Peyer's patch (tissue), 4 donors: ENCODE measurements around the gene AIFM1. TPM values are rescaled to one million over a fixed set of nuclear protein-coding genes. Genes with fewer than 3 reads are reported as not detected.

Experiments
- DNase-seq, 3 donors: peaks; one replicate each; pipeline ENCODE4 v3.0.0-alpha.2; 2017 to 2019
- H3K27ac ChIP-seq, 4 donors: fragments of 200-600 bp; sonication (generic); one replicate each; pipeline ENCODE4 v1.5.1; 2016 to 2019
- H3K27me3 ChIP-seq, 2 donors: fragments of 200-600 bp; sonication (generic); one replicate each; pipeline ENCODE4 v1.5.1; 2019
- H3K36me3 ChIP-seq, 3 donors: fragments of 200-600 bp; sonication (generic); one replicate each; pipeline ENCODE4 v1.5.1; 2016 to 2019
- H3K4me1 ChIP-seq, 4 donors: fragments of 200-600 bp; sonication (generic); one replicate each; pipeline ENCODE4 v1.5.1; 2016 to 2019
- H3K4me3 ChIP-seq, 4 donors: fragments of 200-600 bp; sonication (generic); 1 replicate in 3 of 4; 2 replicates in 1 of 4; pipeline ENCODE4 v1.5.1; 2016 to 2019; ENCODE audit warnings: mild to moderate bottlenecking in 1 of 4
- H3K9me3 ChIP-seq, 4 donors: fragments of 200-600 bp; sonication (generic); one replicate each; pipeline ENCODE4 v1.5.1; 2016 to 2019; ENCODE audit warnings: mild to moderate bottlenecking in 1 of 4
- POLR2A ChIP-seq, 2 donors: fragments of 450-650 bp; IDR thresholded peaks; one replicate each; pipeline ENCODE4 v1.5.1; 2017; ENCODE audit warnings: antibody characterized with exemption in 2 of 2, mild to moderate bottlenecking in 2 of 2, moderate library complexity in 2 of 2
- total RNA-seq, 4 donors: library from RNA; depleted of rRNA; stranded (reverse); fragments of >200 nt; gene quantifications; one replicate each; pipeline ENCODE4 v1.1.0, GENCODE V29; 2016
- TF ChIP-seq, protein P1 (sequence below), 6 experiments: fragments of 450-650 bp in 4 of 6; fragments of 200-600 bp in 2 of 6; sonication (generic) in 1 of 6; IDR thresholded peaks; one replicate each; pipeline ENCODE4 v1.5.1; 2017 to 2019; ENCODE audit warnings: antibody characterized with exemption in 6 of 6, mild to moderate bottlenecking in 3 of 6, moderate library complexity in 1 of 6

Gene AIFM1
- total RNA-seq, 4 donors from 2014 or later, result 16.5 to 44.9 (median 37.4) TPM

DNA sequence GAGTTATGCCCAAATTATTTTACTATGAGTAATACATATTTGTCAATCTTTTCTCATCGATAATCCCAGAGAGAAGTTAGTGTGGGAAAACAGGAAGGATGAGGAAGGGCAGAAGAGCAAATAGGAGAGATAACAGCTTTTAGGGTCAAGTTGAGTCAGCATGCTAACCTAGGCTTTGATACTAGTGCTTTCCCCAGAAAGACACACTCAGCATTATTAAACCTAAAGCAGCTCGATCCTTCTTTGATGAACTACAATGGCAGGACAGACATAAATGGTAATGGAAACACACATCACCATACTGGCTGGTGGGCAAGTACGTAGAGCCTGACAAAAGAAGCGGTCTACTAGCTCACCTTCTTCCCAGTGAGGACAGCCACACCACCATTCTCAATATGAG lies 20.5 kb downstream of the AIFM1 start:
- H3K27ac ChIP-seq, result no peak overlapping the region
- no peaks in the 10 kb centered on the region for H3K9me3 ChIP-seq
- no peaks in the 10 kb centered on the region for H3K27me3 ChIP-seq
- TF ChIP-seq, protein P1, sequence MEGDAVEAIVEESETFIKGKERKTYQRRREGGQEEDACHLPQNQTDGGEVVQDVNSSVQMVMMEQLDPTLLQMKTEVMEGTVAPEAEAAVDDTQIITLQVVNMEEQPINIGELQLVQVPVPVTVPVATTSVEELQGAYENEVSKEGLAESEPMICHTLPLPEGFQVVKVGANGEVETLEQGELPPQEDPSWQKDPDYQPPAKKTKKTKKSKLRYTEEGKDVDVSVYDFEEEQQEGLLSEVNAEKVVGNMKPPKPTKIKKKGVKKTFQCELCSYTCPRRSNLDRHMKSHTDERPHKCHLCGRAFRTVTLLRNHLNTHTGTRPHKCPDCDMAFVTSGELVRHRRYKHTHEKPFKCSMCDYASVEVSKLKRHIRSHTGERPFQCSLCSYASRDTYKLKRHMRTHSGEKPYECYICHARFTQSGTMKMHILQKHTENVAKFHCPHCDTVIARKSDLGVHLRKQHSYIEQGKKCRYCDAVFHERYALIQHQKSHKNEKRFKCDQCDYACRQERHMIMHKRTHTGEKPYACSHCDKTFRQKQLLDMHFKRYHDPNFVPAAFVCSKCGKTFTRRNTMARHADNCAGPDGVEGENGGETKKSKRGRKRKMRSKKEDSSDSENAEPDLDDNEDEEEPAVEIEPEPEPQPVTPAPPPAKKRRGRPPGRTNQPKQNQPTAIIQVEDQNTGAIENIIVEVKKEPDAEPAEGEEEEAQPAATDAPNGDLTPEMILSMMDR (IDR thresholded peaks at IDR 0.05), result no peak
- no peak for TF ChIP-seq POLR2A (IDR thresholded peaks at IDR 0.05)
- H3K4me3 ChIP-seq, result no peak overlapping the region
- peaks cover 0 to 27% (median 0%) of the 10 kb centered on the region in 3 donors for H3K36me3 ChIP-seq
- DNase-seq, result no peak
- H3K4me1 ChIP-seq, result no peaks in the 10 kb centered on the region

DNA sequence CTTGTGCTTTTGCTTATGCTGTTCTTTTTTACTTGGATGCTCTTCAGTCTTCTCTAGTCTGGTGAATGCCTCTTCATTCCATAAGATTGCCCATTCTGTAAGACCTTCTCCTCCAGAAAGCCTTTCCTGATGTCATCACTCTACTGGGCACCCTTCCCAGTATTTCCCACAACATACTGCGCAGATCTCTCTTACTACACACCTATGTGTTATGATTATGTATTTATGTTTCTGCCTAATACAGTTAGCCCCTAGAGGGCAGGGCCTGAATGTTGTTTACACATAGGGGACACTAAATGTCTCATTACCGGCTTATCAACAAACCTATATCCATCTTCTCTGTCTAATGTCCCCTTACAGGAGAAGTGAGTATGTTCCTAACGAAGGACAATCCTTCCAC lies 21.1 kb downstream of the AIFM1 start:
- Histone ChIP-seq H3K9me3 (no peaks in the 10 kb centered on the region), H3K4me1 (no peaks in the 10 kb centered on the region), H3K27ac (no peak overlapping the region), H3K4me3 (no peak overlapping the region), H3K36me3 (peaks cover 0 to 33% (median 0%) of the 10 kb centered on the region in 3 donors), H3K27me3 (no peaks in the 10 kb centered on the region)
- no peak for DNase-seq
- TF ChIP-seq, protein P1 (IDR thresholded peaks at IDR 0.05), result no peak
- no peak for TF ChIP-seq POLR2A (IDR thresholded peaks at IDR 0.05)

DNA sequence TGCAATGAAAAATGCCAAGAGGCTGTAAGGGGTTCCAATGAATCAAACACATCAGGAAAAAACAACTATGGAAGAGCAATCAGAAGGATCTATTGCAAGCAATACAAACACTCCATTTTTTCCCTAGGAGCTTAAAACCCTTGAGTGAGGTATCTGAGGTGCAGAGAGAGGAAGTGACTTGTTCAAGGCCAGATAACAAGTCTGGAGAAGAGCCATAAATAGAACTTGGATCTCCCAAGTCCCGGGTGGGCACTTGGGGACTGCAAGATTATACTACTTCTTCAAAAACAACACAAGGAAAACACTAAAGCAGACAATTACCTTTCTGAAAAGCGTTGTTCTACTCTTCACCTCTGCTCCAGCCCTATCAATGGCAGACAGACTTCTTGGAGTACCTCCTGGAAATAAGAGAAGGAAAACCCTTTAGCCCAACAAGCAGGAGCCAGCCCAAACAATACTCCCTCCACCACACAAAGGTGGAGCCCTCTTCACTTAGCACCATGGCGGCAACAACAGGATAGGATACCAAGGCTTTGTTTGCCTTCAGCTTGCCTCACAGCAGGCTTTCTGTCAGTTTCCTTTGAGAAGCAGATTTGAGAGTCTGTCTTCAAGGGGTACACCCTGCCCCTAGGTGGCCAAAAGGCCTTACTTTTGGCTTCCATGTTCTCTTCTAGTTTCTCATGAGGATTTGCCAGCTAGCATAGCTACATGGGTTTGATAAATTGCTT lies 26.0 kb downstream of the AIFM1 start:
- H3K9me3 ChIP-seq, result no peaks in the 10 kb centered on the region
- no peak overlapping the region for H3K27ac ChIP-seq
- H3K36me3 ChIP-seq, result peaks cover 0 to 38% (median 0%) of the 10 kb centered on the region in 3 donors
- DNase-seq, result no peak
- no peaks in the 10 kb centered on the region for H3K27me3 ChIP-seq
- no peaks in the 10 kb centered on the region for H3K4me1 ChIP-seq
- no peak for TF ChIP-seq POLR2A (IDR thresholded peaks at IDR 0.05)
- TF ChIP-seq, protein P1 (IDR thresholded peaks at IDR 0.05), result no peak
- no peak overlapping the region for H3K4me3 ChIP-seq

DNA sequence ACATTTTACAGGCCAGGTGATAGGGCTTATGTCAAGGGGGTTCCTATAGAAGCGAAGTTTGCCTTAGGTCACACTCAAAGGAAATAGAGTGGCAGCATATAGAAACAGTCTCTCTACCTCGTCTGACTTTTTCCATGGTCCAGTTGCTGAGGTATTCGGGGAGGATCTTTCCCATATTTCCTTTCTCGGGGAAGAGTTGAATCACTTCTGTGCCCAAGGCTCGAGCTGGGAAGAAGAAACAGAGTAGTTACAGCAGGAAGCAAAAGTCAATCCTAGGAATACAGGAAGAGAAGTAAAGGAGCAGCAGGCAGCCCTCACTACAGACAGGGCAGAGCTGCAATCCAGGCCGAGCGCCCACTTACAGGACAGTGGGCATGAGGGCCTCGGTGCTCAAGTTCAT lies 28.7 kb downstream of the AIFM1 start:
- DNase-seq, result no peak
- H3K36me3 ChIP-seq, result peaks cover 0 to 48% (median 0%) of the 10 kb centered on the region in 3 donors
- TF ChIP-seq POLR2A (IDR thresholded peaks at IDR 0.05), result no peak
- TF ChIP-seq, protein P1 (IDR thresholded peaks at IDR 0.05), result no peak
- H3K4me1 ChIP-seq, result no peaks in the 10 kb centered on the region
- H3K27me3 ChIP-seq, result no peaks in the 10 kb centered on the region
- no peak overlapping the region for H3K4me3 ChIP-seq
- no peaks in the 10 kb centered on the region for H3K9me3 ChIP-seq
- no peak overlapping the region for H3K27ac ChIP-seq

DNA sequence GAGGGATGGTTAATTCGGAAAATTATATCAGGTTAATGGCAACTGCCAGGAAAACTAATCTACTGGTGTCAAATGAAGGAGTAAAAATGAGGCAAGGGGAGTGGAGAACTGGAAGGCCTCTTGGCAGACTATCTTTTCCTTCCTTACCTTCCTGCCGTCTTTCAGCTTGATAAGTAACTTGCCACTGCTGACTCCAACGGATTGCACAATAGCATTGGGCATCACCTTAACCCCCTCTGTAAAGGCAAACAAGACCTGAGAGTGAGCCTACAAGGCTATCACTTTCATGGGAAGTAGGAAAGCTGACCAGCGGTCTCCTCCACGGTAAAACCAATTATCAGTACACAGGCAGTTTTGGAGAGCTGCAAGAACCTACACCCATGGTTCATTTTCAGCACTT lies 29.1 kb downstream of the AIFM1 start:
- Histone ChIP-seq H3K4me1 (no peaks in the 10 kb centered on the region), H3K27ac (no peak overlapping the region), H3K4me3 (no peak overlapping the region), H3K9me3 (no peaks in the 10 kb centered on the region), H3K27me3 (no peaks in the 10 kb centered on the region), H3K36me3 (peaks cover 0 to 53% (median 0%) of the 10 kb centered on the region in 3 donors)
- DNase-seq, result no peak
- TF ChIP-seq, protein P1 (IDR thresholded peaks at IDR 0.05), result no peak
- no peak for TF ChIP-seq POLR2A (IDR thresholded peaks at IDR 0.05)
